Tibial nerve (tissue), 4 donors: ENCODE results near the gene PLCXD3.

Experiments
- EP300 ChIP-seq, 2 donors: sonication (generic); formaldehyde crosslinking; IDR thresholded peaks; one replicate each; pipeline ENCODE4 v1.6.1; 2017; ENCODE audit warnings: antibody characterized with exemption in 2 of 2, mild to moderate bottlenecking in 1 of 2
- POLR2A ChIP-seq, 2 donors: fragments of 450-650 bp; IDR thresholded peaks; one replicate each; pipeline ENCODE4 v1.6.1; 2017; ENCODE audit warnings: antibody characterized with exemption in 2 of 2, mild to moderate bottlenecking in 2 of 2, moderate library complexity in 2 of 2
- TF ChIP-seq, protein P1 (sequence below), 5 experiments: fragments of 200-600 bp in 3 of 5; fragments of 450-650 bp in 2 of 5; sonication (generic) in 3 of 5; IDR thresholded peaks; one replicate each; pipeline ENCODE4 v1.5.1; 2016 to 2019; ENCODE audit warnings: antibody characterized with exemption in 5 of 5, mild to moderate bottlenecking in 3 of 5, moderate library complexity in 2 of 5

- no peak for TF ChIP-seq POLR2A (IDR thresholded peaks at IDR 0.05)
- TF ChIP-seq, protein P1, sequence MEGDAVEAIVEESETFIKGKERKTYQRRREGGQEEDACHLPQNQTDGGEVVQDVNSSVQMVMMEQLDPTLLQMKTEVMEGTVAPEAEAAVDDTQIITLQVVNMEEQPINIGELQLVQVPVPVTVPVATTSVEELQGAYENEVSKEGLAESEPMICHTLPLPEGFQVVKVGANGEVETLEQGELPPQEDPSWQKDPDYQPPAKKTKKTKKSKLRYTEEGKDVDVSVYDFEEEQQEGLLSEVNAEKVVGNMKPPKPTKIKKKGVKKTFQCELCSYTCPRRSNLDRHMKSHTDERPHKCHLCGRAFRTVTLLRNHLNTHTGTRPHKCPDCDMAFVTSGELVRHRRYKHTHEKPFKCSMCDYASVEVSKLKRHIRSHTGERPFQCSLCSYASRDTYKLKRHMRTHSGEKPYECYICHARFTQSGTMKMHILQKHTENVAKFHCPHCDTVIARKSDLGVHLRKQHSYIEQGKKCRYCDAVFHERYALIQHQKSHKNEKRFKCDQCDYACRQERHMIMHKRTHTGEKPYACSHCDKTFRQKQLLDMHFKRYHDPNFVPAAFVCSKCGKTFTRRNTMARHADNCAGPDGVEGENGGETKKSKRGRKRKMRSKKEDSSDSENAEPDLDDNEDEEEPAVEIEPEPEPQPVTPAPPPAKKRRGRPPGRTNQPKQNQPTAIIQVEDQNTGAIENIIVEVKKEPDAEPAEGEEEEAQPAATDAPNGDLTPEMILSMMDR (IDR thresholded peaks at IDR 0.05) = no peak
- TF ChIP-seq EP300 (IDR thresholded peaks at IDR 0.05) = no peak
Measured at GRCh38 chr5:41338136-41338675, 172.2 kb downstream of the PLCXD3 start.
